Osteoblast (primary cell): ENCODE measurements around the gene EGFR. TPM values are rescaled to one million over a fixed set of nuclear protein-coding genes. Genes with fewer than 3 reads are reported as not detected.
A peak's percentile ranks its signal among the peaks of the same experiment; 100 is the strongest.

ENCODE experiments used
- DNase-seq: peaks from one replicate; pipeline ENCODE4 v3.0.0; 2011; ENCODE audit warnings: low spot score, mixed read lengths; ENCODE audit not compliant: insufficient read length; ENCODE audit errors: missing footprints
- H2AFZ ChIP-seq: 2 replicates; pipeline ENCODE4 v1.6.0; 2011; ENCODE audit warnings: mild to moderate bottlenecking, low read length
- H3K27ac ChIP-seq: 2 replicates; pipeline ENCODE4 v1.5.1; 2011; ENCODE audit warnings: mild to moderate bottlenecking, low read depth, low read length, moderate library complexity
- H3K27me3 ChIP-seq: 2 replicates; pipeline ENCODE4 v1.6.0; 2012; ENCODE audit warnings: mild to moderate bottlenecking, control low read depth, inconsistent platforms, low read length, moderate library complexity; ENCODE audit not compliant: insufficient read depth
- H3K36me3 ChIP-seq: 2 replicates; pipeline ENCODE4 v1.5.1; 2011; ENCODE audit warnings: mild to moderate bottlenecking, low read length, control low read depth, moderate library complexity; ENCODE audit not compliant: insufficient read depth
- H3K4me1 ChIP-seq: 2 replicates; pipeline ENCODE4 v1.5.1; 2011; ENCODE audit warnings: mild to moderate bottlenecking, low read length, control low read depth, moderate library complexity; ENCODE audit not compliant: insufficient read depth
- H3K4me2 ChIP-seq: 2 replicates; pipeline ENCODE4 v1.6.0; 2011; ENCODE audit warnings: mild to moderate bottlenecking, low read length; ENCODE audit not compliant: insufficient read depth
- H3K4me3 ChIP-seq: fragments of 200-600 bp; sonication (generic); 3 replicates; pipeline ENCODE4 v1.5.1; 2012; ENCODE audit warnings: mild to moderate bottlenecking, low read length, inconsistent platforms; ENCODE audit not compliant: insufficient read depth
- H3K79me2 ChIP-seq: 2 replicates; pipeline ENCODE4 v1.6.0; 2012; ENCODE audit warnings: mild to moderate bottlenecking, low read length, control low read depth, inconsistent platforms; ENCODE audit not compliant: insufficient read depth
- H3K9me3 ChIP-seq: 2 replicates; pipeline ENCODE4 v1.5.1; 2011; ENCODE audit warnings: low read depth, low read length, control low read depth
- H4K20me1 ChIP-seq: 2 replicates; pipeline ENCODE4 v1.6.0; 2012; ENCODE audit warnings: mild to moderate bottlenecking, low read length, control low read depth; ENCODE audit not compliant: insufficient read depth
- CTCF ChIP-seq: IDR thresholded peaks from 2 replicates; pipeline ENCODE4 v1.5.1; 2011; ENCODE audit warnings: mild to moderate bottlenecking, low read depth, low read length, moderate library complexity; ENCODE audit errors: extremely low read depth
- total RNA-seq: library from RNA; depleted of rRNA; stranded (reverse); fragments of >200 nt; gene quantifications from 2 replicates; pipeline ENCODE4 v1.2.3, GENCODE V29; 2012

The EGFR gene
- total RNA-seq, 1 donor: 104 TPM

DNA sequence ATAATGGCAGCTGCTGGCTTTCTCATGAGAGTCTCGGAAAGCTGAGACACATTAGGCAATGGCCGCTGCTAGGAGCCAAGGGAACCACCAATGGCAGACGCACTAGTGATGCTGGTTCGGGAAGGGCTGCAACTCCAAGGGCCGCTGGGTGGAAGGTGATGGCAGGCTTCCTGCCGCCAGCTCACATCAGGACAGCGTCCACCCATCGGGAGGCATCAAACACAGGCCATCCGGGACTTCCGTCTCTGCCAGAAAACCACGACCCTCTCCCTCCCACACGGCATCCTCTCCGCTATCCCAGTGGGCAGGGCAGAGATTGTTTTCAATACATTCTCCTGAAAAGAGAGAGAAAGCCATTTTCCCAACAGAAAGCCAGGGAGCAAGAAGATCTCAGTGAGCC lies 27.5 kb upstream of the EGFR start:
- H3K27ac ChIP-seq: no peak overlapping the region
- peaks cover 29% of the 10 kb centered on the region for H3K4me1 ChIP-seq
- H2AFZ ChIP-seq: no peak overlapping the region
- H3K9me3 ChIP-seq: no peaks in the 10 kb centered on the region
- H3K4me2 ChIP-seq: no peak overlapping the region
- DNase-seq: no peak
- no peaks in the 10 kb centered on the region for H3K79me2 ChIP-seq
- H3K4me3 ChIP-seq: no peak overlapping the region
- no peaks in the 10 kb centered on the region for H4K20me1 ChIP-seq
- no peaks in the 10 kb centered on the region for H3K27me3 ChIP-seq
- H3K36me3 ChIP-seq: no peaks in the 10 kb centered on the region
- no peak for TF ChIP-seq CTCF

GRCh38 chr7:54992871-54993475 lies 25.8 kb upstream of the EGFR start:
- Histone ChIP-seq H3K9me3 (no peaks in the 10 kb centered on the region), H3K79me2 (no peaks in the 10 kb centered on the region), H4K20me1 (no peaks in the 10 kb centered on the region), H3K36me3 (no peaks in the 10 kb centered on the region), H3K27me3 (no peaks in the 10 kb centered on the region), H3K4me1 (peaks cover 29% of the 10 kb centered on the region), H3K4me2 (no peak overlapping the region), H3K27ac (peak overlapping the region; percentile 43), H2AFZ (no peak overlapping the region), H3K4me3 (no peak overlapping the region)
- DNase-seq: no peak
- no peak for TF ChIP-seq CTCF

DNA sequence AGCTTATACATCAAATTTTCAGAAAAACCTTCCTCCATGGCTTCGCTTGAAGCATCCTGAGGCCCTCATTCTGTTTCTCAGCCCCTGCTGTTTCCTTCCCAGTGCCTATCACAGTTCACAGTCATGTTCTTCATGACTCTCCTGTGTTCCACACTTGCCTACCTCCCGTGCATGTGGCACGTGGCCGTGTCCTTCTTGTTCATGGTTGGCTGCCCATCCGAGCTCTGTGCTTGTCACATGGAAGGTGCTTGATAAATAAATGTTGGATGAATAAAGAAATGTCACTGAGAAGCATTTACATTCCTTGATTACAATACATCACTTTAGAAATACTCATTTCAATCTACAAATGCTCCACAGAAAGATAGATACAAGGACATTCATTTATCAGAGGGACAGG lies 23.7 kb upstream of the EGFR start:
- no peak for DNase-seq
- H2AFZ ChIP-seq: no peak overlapping the region
- no peak overlapping the region for H3K4me3 ChIP-seq
- H3K27me3 ChIP-seq: no peaks in the 10 kb centered on the region
- H3K79me2 ChIP-seq: no peaks in the 10 kb centered on the region
- H3K4me2 ChIP-seq: peak overlapping the region; percentile 61
- H4K20me1 ChIP-seq: no peaks in the 10 kb centered on the region
- no peaks in the 10 kb centered on the region for H3K36me3 ChIP-seq
- H3K9me3 ChIP-seq: no peaks in the 10 kb centered on the region
- TF ChIP-seq CTCF: no peak
- peaks cover 29% of the 10 kb centered on the region for H3K4me1 ChIP-seq
- peak overlapping the region; percentile 79 for H3K27ac ChIP-seq

DNA sequence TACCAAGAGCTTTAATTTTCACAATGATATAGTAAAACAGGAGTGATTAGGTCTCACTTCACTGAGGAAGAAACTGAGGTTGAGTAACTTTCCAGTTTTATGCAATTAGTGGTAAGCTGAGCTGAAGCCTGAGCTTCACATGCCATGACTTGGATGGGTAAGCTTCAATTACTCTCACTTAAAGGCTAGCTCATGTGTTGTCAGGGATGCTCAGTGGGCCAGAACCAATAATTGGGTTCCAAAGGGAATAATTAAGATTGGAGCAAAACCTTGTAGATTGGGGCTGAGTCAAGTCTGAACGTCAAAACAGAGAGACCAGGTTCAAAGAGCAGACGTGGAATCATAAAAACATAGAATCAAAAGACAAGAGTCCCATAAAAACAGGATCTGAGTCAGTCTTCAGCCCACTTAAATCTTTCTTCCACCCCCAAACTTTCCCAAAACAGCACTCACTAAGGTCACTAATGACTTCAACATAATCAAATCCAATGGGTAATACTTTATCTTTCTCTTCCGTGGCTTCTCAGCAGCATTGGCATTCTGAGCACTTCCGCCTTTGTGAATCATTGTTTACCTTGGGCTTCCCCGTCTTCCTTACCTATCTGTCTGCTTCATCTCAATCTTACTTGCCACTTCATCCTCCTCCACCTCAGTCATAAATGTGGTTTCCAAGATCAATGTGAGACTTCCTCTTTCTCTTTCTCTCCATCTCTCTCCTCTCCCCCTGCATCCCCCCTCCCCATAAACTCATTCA lies 23.0 kb upstream of the EGFR start:
- H2AFZ ChIP-seq: no peak overlapping the region
- peak; percentile 93 for DNase-seq

More for the DNA sequence above, 23.0 kb upstream of the EGFR start:
- H3K27ac ChIP-seq: peak overlapping the region; percentile 79
- H3K36me3 ChIP-seq: no peaks in the 10 kb centered on the region
- no peaks in the 10 kb centered on the region for H4K20me1 ChIP-seq
- peak overlapping the region; percentile 8 for H3K4me3 ChIP-seq
- no peaks in the 10 kb centered on the region for H3K9me3 ChIP-seq
- H3K27me3 ChIP-seq: no peaks in the 10 kb centered on the region
- no peak for TF ChIP-seq CTCF
- no peaks in the 10 kb centered on the region for H3K79me2 ChIP-seq
- peaks cover 29% of the 10 kb centered on the region for H3K4me1 ChIP-seq
- peak overlapping the region; percentile 61 for H3K4me2 ChIP-seq
